Stimulated activated CD8-positive, alpha-beta memory T cell treated with anti-CD3 and anti-CD28 coated beads, Interleukin-12 subunit alpha, Interleukin-12 subunit beta, amount 100 ng/mL, for 24 hours (primary cell): ENCODE measurements around the gene LINC00305.

ENCODE experiments used
- DNase-seq: peaks from one replicate; pipeline ENCODE4 v3.0.0-alpha.2; 2020; ENCODE audit errors: extremely low read depth

The LINC00305 gene

GRCh38 chr18:64115881-64116280 is 33.0 kb downstream of the LINC00305 start:
- DNase-seq, result no peak

GRCh38 chr18:64111950-64112349 is 36.9 kb downstream of the LINC00305 start:
- DNase-seq, result no peak

GRCh38 chr18:64110692-64111480 is 38.0 kb downstream of the LINC00305 start:
- DNase-seq, result no peak

- DNase-seq, result no peak
Measured at GRCh38 chr18:64103986-64104385, 44.9 kb downstream of the LINC00305 start.

GRCh38 chr18:64100116-64100922 is 48.6 kb downstream of the LINC00305 start:
- no peak for DNase-seq

- no peak for DNase-seq
Measured at GRCh38 chr18:64099244-64099643, 49.6 kb downstream of the LINC00305 start.

GRCh38 chr18:64097497-64097896 is 51.4 kb downstream of the LINC00305 start:
- DNase-seq, result no peak

GRCh38 chr18:64095056-64095455 is 53.8 kb downstream of the LINC00305 start:
- no peak for DNase-seq

- no peak for DNase-seq
Measured at GRCh38 chr18:64094210-64094609, 54.7 kb downstream of the LINC00305 start.

- DNase-seq, result no peak
Measured at GRCh38 chr18:64091526-64091925, 57.4 kb downstream of the LINC00305 start.

- no peak for DNase-seq
Measured at GRCh38 chr18:64090876-64091275, 58.0 kb downstream of the LINC00305 start.

GRCh38 chr18:64083916-64084315 is 65.0 kb downstream of the LINC00305 start:
- no peak for DNase-seq

GRCh38 chr18:64082513-64082912 is 66.4 kb downstream of the LINC00305 start:
- no peak for DNase-seq

GRCh38 chr18:64082054-64082453 is 66.8 kb downstream of the LINC00305 start:
- DNase-seq, result no peak

- DNase-seq, result no peak
Measured at GRCh38 chr18:64073971-64074370, 74.9 kb downstream of the LINC00305 start.

- DNase-seq, result no peak
Measured at GRCh38 chr18:64055019-64055418, 93.9 kb downstream of the LINC00305 start.

- no peak for DNase-seq
Measured at GRCh38 chr18:64053246-64053645, 95.6 kb downstream of the LINC00305 start.

- DNase-seq, result no peak
Measured at GRCh38 chr18:64052772-64053171, 96.1 kb downstream of the LINC00305 start.

- DNase-seq, result no peak
Measured at GRCh38 chr18:64044616-64045015, 104.3 kb downstream of the LINC00305 start.

- no peak for DNase-seq
Measured at GRCh38 chr18:64042728-64043358, 106.0 kb downstream of the LINC00305 start.

- DNase-seq, result no peak
Measured at GRCh38 chr18:64037812-64038414, 111.0 kb downstream of the LINC00305 start.

- DNase-seq, result no peak
Measured at GRCh38 chr18:64032312-64032711, 116.6 kb downstream of the LINC00305 start.
